GM19328 (cell line): ENCODE measurements around the gene UNC13A.
"Not testable (repeated sequence)": the region's sequence is repeated elsewhere in the genome, so short reads cannot be mapped to it uniquely, and the experiment has no call there.

Experiments
- ATAC-seq: cut with Tn5 transposase; IDR thresholded peaks from one replicate; pipeline ENCODE4 v1.9.1; 2021; ENCODE audit warnings: mild to moderate bottlenecking, moderate library complexity; ENCODE audit not compliant: unreplicated experiment

Gene UNC13A

DNA sequence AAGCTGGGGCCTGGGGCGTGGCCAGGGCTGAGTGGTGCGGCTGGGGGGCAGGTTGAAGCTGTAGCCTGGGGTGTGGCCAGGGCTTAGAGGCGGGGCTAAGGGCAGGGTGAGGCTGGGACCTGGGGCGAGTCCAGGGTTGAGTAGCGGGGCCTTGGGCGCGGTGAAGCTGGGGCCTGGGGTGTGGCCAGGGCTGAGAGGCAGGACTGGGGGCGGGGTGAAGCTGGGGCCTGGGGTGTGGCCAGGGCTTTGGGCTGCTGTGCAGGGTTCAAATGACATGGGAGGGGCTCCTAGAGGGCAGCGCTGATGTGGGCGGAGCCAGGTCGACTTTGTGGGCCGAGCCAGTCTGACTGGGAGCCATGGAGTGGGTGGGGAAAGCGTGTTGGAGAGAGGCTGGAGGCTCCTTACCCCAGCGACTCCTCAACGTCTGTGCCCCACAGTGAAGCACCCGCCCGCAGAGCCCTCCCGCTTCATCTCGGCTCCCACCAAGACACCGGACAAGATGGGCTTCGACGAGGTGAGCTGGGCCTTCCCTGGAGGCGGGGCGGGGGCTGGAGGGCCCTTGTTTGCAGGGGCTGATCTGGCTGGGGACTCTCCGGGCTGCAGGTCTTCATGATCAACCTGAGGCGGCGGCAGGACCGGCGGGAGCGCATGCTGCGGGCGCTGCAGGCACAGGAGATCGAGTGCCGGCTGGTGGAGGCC lies 111.2 kb downstream of the UNC13A start:
- ATAC-seq = no peak

GRCh38 chr19:17575871-17576757 lies 112.0 kb downstream of the UNC13A start:
- ATAC-seq = no peak

- no peak for ATAC-seq
These were observed 115.5 kb downstream of the UNC13A start for GRCh38 chr19:17572638-17573037.

DNA sequence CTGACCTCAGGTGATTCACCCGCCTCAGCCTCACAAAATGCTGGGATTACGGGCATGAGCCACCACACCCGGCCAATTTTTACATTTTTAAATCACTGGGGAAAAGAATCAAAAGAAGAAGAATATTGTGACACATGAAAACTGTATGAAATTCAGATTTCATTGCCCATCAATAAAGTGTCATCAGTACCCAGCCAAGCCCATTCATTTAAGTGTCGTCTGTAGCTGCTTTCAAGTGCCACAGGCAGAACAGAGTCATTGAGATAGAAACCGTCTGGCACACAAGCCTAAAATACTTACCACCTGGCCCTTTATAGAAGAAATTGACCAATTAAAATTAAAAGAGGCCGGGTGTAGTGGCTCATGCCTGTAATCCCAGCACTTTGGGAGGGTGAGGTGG lies 117.4 kb downstream of the UNC13A start:
- no peak for ATAC-seq

DNA sequence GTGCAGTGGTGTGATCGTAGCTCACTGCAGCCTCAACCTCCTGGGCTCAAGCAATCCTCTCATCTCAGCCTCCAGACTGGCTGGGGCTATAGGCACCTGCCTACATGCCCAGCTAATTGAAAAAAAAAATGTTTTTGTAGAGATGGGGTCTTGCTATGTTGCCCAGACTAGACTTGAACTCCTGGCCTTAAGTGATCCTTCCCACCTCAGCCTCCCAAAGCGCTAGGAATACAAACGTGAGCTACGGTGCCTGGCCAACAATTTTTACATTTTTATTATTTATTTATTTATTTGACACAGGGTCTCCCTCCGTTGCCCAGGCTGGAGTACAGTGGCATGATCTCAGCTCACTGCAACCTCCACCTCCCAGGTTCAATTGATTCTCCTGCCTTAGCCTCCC lies 117.9 kb downstream of the UNC13A start:
- ATAC-seq = not testable (repeated sequence)

- ATAC-seq = no peak
These were observed 120.2 kb downstream of the UNC13A start for GRCh38 chr19:17567940-17568339.

DNA sequence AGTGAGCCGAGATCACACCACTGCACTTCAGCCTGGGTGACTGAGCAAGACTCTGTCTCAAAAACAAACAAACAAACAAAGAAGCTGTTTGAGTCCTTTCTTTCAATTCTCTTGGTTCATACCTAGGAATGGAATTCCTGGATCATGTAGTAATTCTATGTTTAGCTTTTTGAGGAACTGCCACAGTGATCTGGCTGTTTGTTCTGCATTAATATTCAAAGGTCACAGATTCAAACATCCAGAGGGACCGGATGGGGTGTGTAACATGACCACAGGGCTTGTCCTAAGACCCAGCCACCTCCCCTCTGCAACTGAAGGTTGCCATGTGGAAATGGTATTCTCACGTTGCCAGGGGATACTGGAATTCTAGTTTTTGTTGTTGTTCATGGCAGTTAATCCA lies 122.5 kb downstream of the UNC13A start:
- ATAC-seq = no peak

GRCh38 chr19:17564781-17565180 lies 123.4 kb downstream of the UNC13A start:
- no peak for ATAC-seq

GRCh38 chr19:17562561-17562960 lies 125.6 kb downstream of the UNC13A start:
- no peak for ATAC-seq

DNA sequence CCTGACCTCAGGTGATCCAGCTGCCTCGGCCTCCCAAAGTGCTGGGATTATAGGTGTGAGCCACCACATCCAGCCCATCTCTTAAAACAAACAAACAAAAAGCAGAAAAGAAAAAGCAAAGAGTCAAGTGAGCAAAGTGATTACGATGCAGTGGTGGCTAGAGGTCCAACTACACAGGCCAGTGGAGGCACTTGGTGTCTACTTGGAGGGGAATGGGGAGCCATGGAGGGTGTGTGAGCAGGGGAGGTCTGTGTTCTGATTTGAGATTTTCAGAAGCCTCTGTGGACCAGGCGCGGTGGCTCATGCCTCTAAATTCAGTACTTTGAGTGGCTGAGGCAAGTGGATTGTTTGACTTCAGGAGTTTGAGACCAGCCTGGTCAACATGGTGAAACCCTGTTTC lies 126.1 kb downstream of the UNC13A start:
- no peak for ATAC-seq

DNA sequence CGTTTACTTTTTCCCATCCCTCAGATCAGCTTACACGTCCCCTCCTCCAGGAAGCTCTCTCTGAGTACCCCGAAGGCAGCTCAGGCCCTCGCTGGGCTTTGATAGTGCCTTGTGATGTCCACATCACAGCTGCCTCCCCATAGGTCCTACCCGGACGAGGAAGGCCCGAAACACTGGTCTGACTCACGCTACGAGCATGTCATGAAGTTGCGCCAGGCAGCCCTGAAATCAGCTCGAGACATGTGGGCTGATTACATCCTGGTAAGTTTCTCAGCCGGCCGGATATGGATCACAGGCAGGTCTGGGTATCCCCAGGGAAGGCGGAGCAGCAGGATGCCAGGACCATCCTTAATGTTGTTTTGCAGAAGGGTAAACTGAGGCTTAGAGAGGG lies 128.0 kb downstream of the UNC13A start:
- no peak for ATAC-seq

DNA sequence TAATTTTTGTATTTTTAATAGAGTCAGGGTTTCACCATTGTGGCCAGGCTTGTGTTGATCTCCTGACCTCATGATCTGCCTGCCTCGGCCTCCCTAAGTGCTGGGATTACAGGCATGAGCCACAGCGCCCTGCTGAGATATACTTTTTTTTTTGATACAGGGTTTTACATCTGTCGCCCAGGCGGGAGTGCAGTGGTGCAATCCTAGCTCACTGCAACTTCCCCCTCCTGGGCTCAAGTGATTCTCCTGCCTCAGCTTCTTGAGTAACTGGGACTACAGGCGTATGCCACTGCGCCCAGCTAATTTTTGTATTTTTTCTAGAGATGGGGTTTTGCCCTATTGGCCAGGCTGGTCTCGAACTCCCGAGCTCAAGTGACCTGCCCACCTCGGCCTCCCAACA lies 130.7 kb downstream of the UNC13A start:
- no peak for ATAC-seq

GRCh38 chr19:17556995-17557394 lies 131.2 kb downstream of the UNC13A start:
- no peak for ATAC-seq

- peak; percentile 27 for ATAC-seq
These were observed 132.0 kb downstream of the UNC13A start for GRCh38 chr19:17555929-17556813.

DNA sequence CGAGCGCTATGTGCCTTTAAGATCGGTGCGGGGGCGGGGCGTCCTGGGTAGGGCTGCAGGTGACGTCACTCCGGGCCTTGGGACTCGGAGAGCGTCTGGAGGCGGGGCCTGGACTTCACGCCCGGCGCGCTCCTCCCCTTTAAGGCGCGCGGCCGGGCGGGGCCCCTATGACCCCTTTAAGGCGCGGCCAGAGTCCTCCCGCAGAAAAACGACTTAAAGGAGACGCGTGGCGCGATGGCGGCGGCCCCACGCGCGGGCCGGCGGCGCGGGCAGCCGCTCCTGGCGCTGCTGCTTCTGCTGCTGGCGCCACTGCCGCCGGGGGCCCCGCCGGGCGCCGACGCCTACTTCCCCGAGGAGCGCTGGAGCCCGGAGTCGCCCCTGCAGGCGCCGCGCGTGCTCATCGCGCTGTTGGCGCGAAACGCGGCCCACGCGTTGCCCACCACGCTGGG lies 132.7 kb downstream of the UNC13A start, which contains the start of gene COLGALT1:
Gene COLGALT1 (plus strand): TSS at position 170 of the 449 bp plus-strand sequence. CDS start 65 bp downstream, at position 235.
- peak; percentile 88 for ATAC-seq

GRCh38 chr19:17554968-17555479 lies 133.1 kb downstream of the UNC13A start:
- ATAC-seq = no peak

- no peak for ATAC-seq
These were observed 134.9 kb downstream of the UNC13A start for GRCh38 chr19:17553256-17553655.

DNA sequence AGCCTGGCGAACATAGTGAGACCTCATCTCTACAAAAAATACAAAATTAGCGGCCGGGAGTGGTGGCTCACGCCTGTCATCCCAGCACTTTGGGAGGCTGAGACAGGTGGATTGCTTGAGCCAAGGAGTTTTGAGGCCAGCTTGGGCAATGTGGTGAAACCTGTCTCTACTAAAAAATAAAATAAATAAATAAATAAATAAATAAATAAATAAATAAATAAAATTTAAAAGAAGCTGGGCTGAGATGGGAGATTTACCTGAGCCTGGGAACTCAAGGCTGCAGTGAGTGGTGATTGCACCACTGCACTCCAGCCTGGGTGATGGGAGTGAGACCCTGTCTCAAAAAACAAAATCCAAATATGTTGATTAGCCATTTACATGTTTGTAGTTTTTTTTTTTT lies 135.4 kb downstream of the UNC13A start:
- not testable (repeated sequence) for ATAC-seq
